Keratinocyte (primary cell): ENCODE data around the gene KAT6B. TPM values are rescaled to one million over a fixed set of nuclear protein-coding genes. Genes with fewer than 3 reads are reported as not detected.

ENCODE experiments used
- DNase-seq: peaks from one replicate; pipeline ENCODE4 v3.0.0-alpha.2; 2011; ENCODE audit warnings: low read depth, missing footprints, low spot score
- FAIRE-seq: peaks from 2 replicates; lab custom pipeline; 2011; peaks lifted over from hg19 to GRCh38; lab: Jason Lieb, UNC
- H2AFZ ChIP-seq: 2 replicates; pipeline ENCODE4 v1.6.0; 2012; ENCODE audit warnings: low read length, control low read depth, inconsistent platforms; ENCODE audit not compliant: control insufficient read depth
- H3K27ac ChIP-seq: 2 replicates; pipeline ENCODE4 v1.5.1; 2011; ENCODE audit warnings: low read length; ENCODE audit not compliant: control insufficient read depth, insufficient read depth
- H3K27me3 ChIP-seq: 3 replicates; pipeline ENCODE4 v1.6.0; 2011; ENCODE audit warnings: low read length; ENCODE audit not compliant: control insufficient read depth, insufficient read depth; ENCODE audit errors: extremely low read depth
- H3K36me3 ChIP-seq, 2 experiments: 2 replicates in 1 of 2; 3 replicates in 1 of 2; pipeline ENCODE4 v1.5.1; 2011; ENCODE audit warnings: low read length in 2 of 2, mild to moderate bottlenecking in 1 of 2; ENCODE audit not compliant: control insufficient read depth in 2 of 2, insufficient read depth in 2 of 2; ENCODE audit errors: extremely low read depth in 1 of 2
- H3K4me1 ChIP-seq: 3 replicates; pipeline ENCODE4 v1.5.1; 2011; ENCODE audit warnings: low read length; ENCODE audit not compliant: control insufficient read depth, insufficient read depth; ENCODE audit errors: extremely low read depth
- H3K4me2 ChIP-seq: 3 replicates; pipeline ENCODE4 v1.6.0; 2011; ENCODE audit warnings: low read depth, low read length; ENCODE audit not compliant: control insufficient read depth, insufficient read depth; ENCODE audit errors: extremely low read depth
- H3K4me3 ChIP-seq, 3 experiments: fragments of 200-600 bp in 1 of 3; sonication (generic) in 1 of 3; 2 replicates in 2 of 3; 3 replicates in 1 of 3; pipeline ENCODE4 v1.5.1; 2011 to 2016; ENCODE audit warnings: low read length in 3 of 3, mild to moderate bottlenecking in 3 of 3, control low read depth in 2 of 3, inconsistent platforms in 1 of 3, low read depth in 1 of 3, mixed read lengths in 1 of 3, mixed run types in 1 of 3, moderate library complexity in 1 of 3; ENCODE audit not compliant: control insufficient read depth in 2 of 3, insufficient read depth in 2 of 3; ENCODE audit errors: extremely low read depth in 1 of 3
- H3K79me2 ChIP-seq: 2 replicates; pipeline ENCODE4 v1.6.0; 2012; ENCODE audit warnings: low read length; ENCODE audit not compliant: control insufficient read depth, insufficient read depth
- H3K9ac ChIP-seq: 3 replicates; pipeline ENCODE4 v1.6.0; 2011; ENCODE audit warnings: low read length; ENCODE audit not compliant: control insufficient read depth, insufficient read depth; ENCODE audit errors: extremely low read depth
- H3K9me1 ChIP-seq: 3 replicates; pipeline ENCODE4 v1.6.0; 2011; ENCODE audit warnings: low read length; ENCODE audit not compliant: control insufficient read depth, insufficient read depth; ENCODE audit errors: extremely low read depth
- H3K9me3 ChIP-seq: 2 replicates; pipeline ENCODE4 v1.5.1; 2012; ENCODE audit warnings: low read depth, low read length; ENCODE audit not compliant: control insufficient read depth
- H4K20me1 ChIP-seq: 3 replicates; pipeline ENCODE4 v1.6.0; 2011; ENCODE audit warnings: low read length; ENCODE audit not compliant: control insufficient read depth, insufficient read depth; ENCODE audit errors: extremely low read depth
- CTCF ChIP-seq, 3 experiments: IDR thresholded peaks in 1 of 3; conservative IDR thresholded peaks in 1 of 3; optimal IDR thresholded peaks in 1 of 3; 2 replicates in 2 of 3; 3 replicates in 1 of 3; pipeline versions ENCODE3 to v1.5.1; 2011; ENCODE audit warnings: low read length in 3 of 3, mild to moderate bottlenecking in 3 of 3, moderate library complexity in 2 of 3, control low read depth in 1 of 3, inconsistent platforms in 1 of 3; ENCODE audit not compliant: insufficient read depth in 2 of 3; ENCODE audit errors: extremely low read depth in 1 of 3
- EZH2 ChIP-seq: IDR thresholded peaks from one replicate; pipeline ENCODE4 v1.6.1; 2012; ENCODE audit warnings: inconsistent platforms, mild to moderate bottlenecking, low read length, moderate library complexity
- dilution Hi-C: fragments of 300-500 bp; cut with MboI; formaldehyde crosslinking; loops from one replicate; pipeline ENCODE4 v1.7.0; 2020; ENCODE audit warnings: low sequenced_read_pairs; ENCODE audit not compliant: extremely low pct_ligation_motif_present
- polyA plus RNA-seq, 5 experiments: library from polyadenylated mRNA; depleted of rRNA in 3 of 5; stranded (reverse) in 3 of 5; stranded (forward) in 1 of 5; unstranded in 1 of 5; fragments of >200 nt; gene quantifications; 1 replicate in 1 of 5; 2 replicates in 3 of 5; 3 replicates in 1 of 5; pipeline versions ENCODE4 v1.2.1 to v1.2.3, GENCODE V29; 2011 to 2012; ENCODE audit warnings: missing spikeins in 2 of 5, low read depth in 1 of 5, low replicate concordance in 1 of 5

KAT6B gene
- polyA plus RNA-seq, 1 donor (not counting 4 experiments of a cell fraction or from before 2014, with no cell fraction given) = 2.9 TPM

GRCh38 chr10:75023074-75023473 lies 196.7 kb downstream of the KAT6B start:
- H3K9me1 ChIP-seq = no peaks in the 10 kb centered on the region
- H3K4me3 ChIP-seq = no peak overlapping the region
- dilution Hi-C loops = no loop called here
- H4K20me1 ChIP-seq = no peaks in the 10 kb centered on the region
- no peaks in the 10 kb centered on the region for H3K4me1 ChIP-seq
- H3K27ac ChIP-seq = no peak overlapping the region
- TF ChIP-seq EZH2 (no peak), CTCF (optimal IDR thresholded peaks at IDR 0.05 in 1 of 3, IDR thresholded peaks at IDR 0.05 in 1 of 3, conservative IDR thresholded peaks at IDR 0.05 in 1 of 3; ENCODE audit: extremely low read depth in 1 of 3, insufficient read depth in 2 of 3, low read length in 3 of 3) (no peak)
- no peaks in the 10 kb centered on the region for H3K27me3 ChIP-seq
- H3K4me2 ChIP-seq = no peak overlapping the region
- no peak overlapping the region for H3K9ac ChIP-seq
- DNase-seq (no peak), FAIRE-seq (no peak)
- peaks cover 4 to 6% of the 10 kb centered on the region in 2 experiments for H3K36me3 ChIP-seq
- no peaks in the 10 kb centered on the region for H3K9me3 ChIP-seq
- H3K79me2 ChIP-seq = no peaks in the 10 kb centered on the region
- no peak overlapping the region for H2AFZ ChIP-seq

- Histone ChIP-seq H3K4me1 (no peaks in the 10 kb centered on the region), H3K36me3 (peaks cover 6 to 13% of the 10 kb centered on the region in 2 experiments), H3K79me2 (no peaks in the 10 kb centered on the region), H3K9ac (no peak overlapping the region), H3K4me2 (no peak overlapping the region), H3K27ac (no peak overlapping the region), H3K27me3 (no peaks in the 10 kb centered on the region), H3K9me3 (no peaks in the 10 kb centered on the region), H3K4me3 (no peak overlapping the region), H3K9me1 (no peaks in the 10 kb centered on the region), H4K20me1 (no peaks in the 10 kb centered on the region), H2AFZ (no peak overlapping the region)
- dilution Hi-C loops = no loop called here
- DNase-seq (no peak), FAIRE-seq (no peak)
- TF ChIP-seq EZH2 (no peak), CTCF (optimal IDR thresholded peaks at IDR 0.05 in 1 of 3, IDR thresholded peaks at IDR 0.05 in 1 of 3, conservative IDR thresholded peaks at IDR 0.05 in 1 of 3; ENCODE audit: extremely low read depth in 1 of 3, insufficient read depth in 2 of 3, low read length in 3 of 3) (no peak)
Measured at GRCh38 chr10:75024971-75025523, 198.6 kb downstream of the KAT6B start.
